SU-DHL-6 (cell line): Measurements from ENCODE around the gene RYR2.

Experiments used
- H2AFZ ChIP-seq: fragments of 200-600 bp; sonication (generic); 2 replicates; pipeline ENCODE4 v1.6.1; 2014; ENCODE audit warnings: low read depth, mild to moderate bottlenecking, moderate library complexity, mixed read lengths, antibody characterized with exemption, low read length; ENCODE audit not compliant: severe bottlenecking
- H3F3A ChIP-seq: fragments of 200-600 bp; shearing (Covaris generic); 2 replicates; pipeline ENCODE4 v1.6.0; 2016; ENCODE audit warnings: antibody characterized with exemption, mild to moderate bottlenecking; ENCODE audit not compliant: insufficient read depth
- H3K27ac ChIP-seq: fragments of 200-600 bp; sonication (generic); 2 replicates; pipeline ENCODE4 v1.5.1; 2016; ENCODE audit warnings: low read depth, mild to moderate bottlenecking, low read length, moderate library complexity, mixed read lengths
- H3K27me3 ChIP-seq: fragments of 200-600 bp; sonication (generic), shearing (Covaris generic); 2 replicates; pipeline ENCODE4 v1.6.0; 2014; ENCODE audit warnings: mild to moderate bottlenecking, low read length
- H3K36me3 ChIP-seq: fragments of 200-600 bp; sonication (generic); 2 replicates; pipeline ENCODE4 v1.6.1; 2014; ENCODE audit warnings: mild to moderate bottlenecking, low read length, mixed read lengths
- H3K4me2 ChIP-seq: fragments of 300-600, 200-600 bp; shearing (Covaris generic), sonication (generic); 2 replicates; pipeline ENCODE4 v1.6.0; 2014; ENCODE audit warnings: low read length, low read depth, mild to moderate bottlenecking; ENCODE audit not compliant: poor library complexity, severe bottlenecking
- H3K4me3 ChIP-seq: fragments of 200-600 bp; sonication (generic); 2 replicates; pipeline ENCODE4 v1.5.1; 2014; ENCODE audit warnings: antibody characterized with exemption, low read length, mild to moderate bottlenecking, mixed read lengths; ENCODE audit not compliant: insufficient read depth, poor library complexity, severe bottlenecking
- H3K79me2 ChIP-seq: fragments of 200-600 bp; sonication (generic); 2 replicates; pipeline ENCODE4 v1.6.1; 2014; ENCODE audit warnings: mild to moderate bottlenecking, low read length, moderate library complexity; ENCODE audit not compliant: insufficient read depth
- H3K9ac ChIP-seq: fragments of 200-600 bp; sonication (generic); 2 replicates; pipeline ENCODE4 v1.7.0; 2014; ENCODE audit warnings: mild to moderate bottlenecking, low read length
- H3K9me2 ChIP-seq: fragments of 200-600 bp; sonication (generic); replicated peaks from 2 replicates; pipeline ENCODE4 v1.6.1; 2014; ENCODE audit warnings: low read length; ENCODE audit not compliant: insufficient read depth
- H3K9me3 ChIP-seq: fragments of 200-600 bp; sonication (generic); 2 replicates; pipeline ENCODE4 v1.6.1; 2014; ENCODE audit warnings: low read length, mixed read lengths; ENCODE audit not compliant: insufficient read depth
- H4K20me1 ChIP-seq: fragments of 200-600 bp; sonication (generic); 2 replicates; pipeline ENCODE4 v1.6.1; 2014; ENCODE audit warnings: low read depth, mild to moderate bottlenecking, antibody characterized with exemption, low read length, moderate library complexity, mixed read lengths
- EZH2phosphoT487 ChIP-seq: fragments of 200-600 bp; sonication (generic), shearing (Covaris generic); conservative IDR thresholded peaks from 2 replicates; pipeline ENCODE4 v1.6.1; 2018; ENCODE audit warnings: mild to moderate bottlenecking, antibody characterized with exemption, low read length, moderate library complexity, mixed read lengths
- TF ChIP-seq, protein P1 (sequence below): fragments of 200-600 bp; sonication (generic); IDR thresholded peaks from one replicate; pipeline ENCODE4 v1.5.1; 2017; ENCODE audit warnings: antibody characterized with exemption, mild to moderate bottlenecking, low read length, moderate library complexity; ENCODE audit not compliant: insufficient read depth, poor library complexity, severe bottlenecking

RYR2 gene

GRCh38 chr1:237383791-237384190 lies 341.8 kb downstream of the RYR2 start:
- Histone ChIP-seq H3K79me2 (no peaks in the 10 kb centered on the region), H3K27me3 (no peaks in the 10 kb centered on the region), H3K36me3 (no peaks in the 10 kb centered on the region), H3K9me2 (no peaks in the 10 kb centered on the region), H2AFZ (no peak overlapping the region), H3K4me2 (no peak overlapping the region), H3K4me3 (no peak overlapping the region), H3K9me3 (no peaks in the 10 kb centered on the region), H3K27ac (no peak overlapping the region), H3F3A (no peaks in the 10 kb centered on the region), H3K9ac (no peak overlapping the region), H4K20me1 (no peaks in the 10 kb centered on the region)
- TF ChIP-seq, protein P1, sequence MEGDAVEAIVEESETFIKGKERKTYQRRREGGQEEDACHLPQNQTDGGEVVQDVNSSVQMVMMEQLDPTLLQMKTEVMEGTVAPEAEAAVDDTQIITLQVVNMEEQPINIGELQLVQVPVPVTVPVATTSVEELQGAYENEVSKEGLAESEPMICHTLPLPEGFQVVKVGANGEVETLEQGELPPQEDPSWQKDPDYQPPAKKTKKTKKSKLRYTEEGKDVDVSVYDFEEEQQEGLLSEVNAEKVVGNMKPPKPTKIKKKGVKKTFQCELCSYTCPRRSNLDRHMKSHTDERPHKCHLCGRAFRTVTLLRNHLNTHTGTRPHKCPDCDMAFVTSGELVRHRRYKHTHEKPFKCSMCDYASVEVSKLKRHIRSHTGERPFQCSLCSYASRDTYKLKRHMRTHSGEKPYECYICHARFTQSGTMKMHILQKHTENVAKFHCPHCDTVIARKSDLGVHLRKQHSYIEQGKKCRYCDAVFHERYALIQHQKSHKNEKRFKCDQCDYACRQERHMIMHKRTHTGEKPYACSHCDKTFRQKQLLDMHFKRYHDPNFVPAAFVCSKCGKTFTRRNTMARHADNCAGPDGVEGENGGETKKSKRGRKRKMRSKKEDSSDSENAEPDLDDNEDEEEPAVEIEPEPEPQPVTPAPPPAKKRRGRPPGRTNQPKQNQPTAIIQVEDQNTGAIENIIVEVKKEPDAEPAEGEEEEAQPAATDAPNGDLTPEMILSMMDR = no peak
- TF ChIP-seq EZH2phosphoT487 = no peak

DNA sequence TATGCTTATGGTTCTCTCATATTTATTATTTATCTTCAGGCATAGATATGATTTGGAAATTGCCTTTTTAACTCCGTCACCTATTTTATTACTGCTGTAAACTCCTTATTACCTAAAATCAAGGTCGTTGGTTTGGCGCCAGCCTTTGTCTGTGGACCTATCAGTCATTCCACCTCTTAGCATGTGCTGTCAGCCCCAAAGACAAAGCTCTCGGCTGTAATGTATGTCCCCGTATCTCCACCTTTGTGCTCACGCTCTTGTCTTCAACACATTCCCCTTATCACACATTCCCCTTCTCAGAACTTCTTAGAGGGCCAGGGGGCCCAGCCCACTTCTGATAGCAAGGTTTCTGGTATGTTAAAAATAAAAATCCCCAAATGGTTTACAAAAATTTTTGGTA lies 342.2 kb downstream of the RYR2 start:
- no peak overlapping the region for H3K9ac ChIP-seq
- no peaks in the 10 kb centered on the region for H3K9me2 ChIP-seq
- no peak overlapping the region for H3K4me3 ChIP-seq
- H3K36me3 ChIP-seq = no peaks in the 10 kb centered on the region
- H3K79me2 ChIP-seq = no peaks in the 10 kb centered on the region
- TF ChIP-seq, protein P1 = no peak
- no peak for TF ChIP-seq EZH2phosphoT487
- H3F3A ChIP-seq = no peaks in the 10 kb centered on the region
- H4K20me1 ChIP-seq = no peaks in the 10 kb centered on the region
- H3K27ac ChIP-seq = no peak overlapping the region
- no peak overlapping the region for H3K4me2 ChIP-seq
- H3K27me3 ChIP-seq = no peaks in the 10 kb centered on the region
- no peak overlapping the region for H2AFZ ChIP-seq
- no peaks in the 10 kb centered on the region for H3K9me3 ChIP-seq

- Histone ChIP-seq H3K27ac (no peak overlapping the region), H3K4me3 (no peak overlapping the region), H3K4me2 (no peak overlapping the region), H3K27me3 (no peaks in the 10 kb centered on the region), H3F3A (no peaks in the 10 kb centered on the region), H3K36me3 (no peaks in the 10 kb centered on the region), H3K79me2 (no peaks in the 10 kb centered on the region), H3K9me3 (no peaks in the 10 kb centered on the region), H3K9me2 (no peaks in the 10 kb centered on the region), H3K9ac (no peak overlapping the region), H2AFZ (no peak overlapping the region), H4K20me1 (no peaks in the 10 kb centered on the region)
- TF ChIP-seq, protein P1 = peak; percentile 56
- TF ChIP-seq EZH2phosphoT487 = no peak
These were observed 344.6 kb downstream of the RYR2 start for GRCh38 chr1:237386362-237387143.
